Endothelial cell of umbilical vein (primary cell): ENCODE results near the gene MPEG1. TPM values are rescaled to one million over a fixed set of nuclear protein-coding genes. Genes with fewer than 3 reads are reported as not detected.

Experiments used
- BruUV-seq: library from RNA; stranded (reverse); fragments of 400-500 nt; replicated peaks from 2 replicates; lab custom pipeline; 2021; lab: Mats Ljungman, UMichigan
- CTCF ChIA-PET: fragments of 300-600, 350-600 bp; sonication (Branson Sonifier 250); formaldehyde crosslinking; loops from one replicate; lab custom pipeline; 2021; ENCODE audit warnings: antibody characterized with exemption, inconsistent platforms; lab: Charles Lee
- POLR2A ChIA-PET: fragments of 300-600, 350-600 bp; sonication (Branson Sonifier 250); formaldehyde crosslinking; loops from one replicate; lab custom pipeline; 2021; ENCODE audit warnings: antibody characterized with exemption, inconsistent platforms; lab: Charles Lee
- DNase-seq: peaks from one replicate; pipeline ENCODE4 v3.0.0-alpha.2; 2011; ENCODE audit warnings: low read depth, low spot score
- FAIRE-seq: peaks from 2 replicates; lab custom pipeline; 2011; peaks lifted over from hg19 to GRCh38; lab: Jason Lieb, UNC
- H2AFZ ChIP-seq: 2 replicates; pipeline ENCODE4 v1.6.0; 2012; ENCODE audit warnings: low read depth, low read length, control low read depth, inconsistent platforms
- H3K27ac ChIP-seq: 2 replicates; pipeline ENCODE4 v1.5.1; 2011; ENCODE audit warnings: low read depth, mild to moderate bottlenecking, control low read depth, low read length, moderate library complexity; ENCODE audit not compliant: insufficient read depth
- H3K27me3 ChIP-seq, 2 experiments: 2 replicates each; pipeline versions ENCODE4 v1.6.0 to v1.6.1; 2011; ENCODE audit warnings: low read length in 2 of 2, mixed read lengths in 1 of 2; ENCODE audit not compliant: control insufficient read depth in 2 of 2, insufficient read depth in 2 of 2
- H3K36me3 ChIP-seq, 2 experiments: 2 replicates in 1 of 2; 3 replicates in 1 of 2; pipeline ENCODE4 v1.5.1; 2011; ENCODE audit warnings: low read length in 2 of 2, mild to moderate bottlenecking in 1 of 2, moderate library complexity in 1 of 2; ENCODE audit not compliant: control insufficient read depth in 2 of 2, insufficient read depth in 2 of 2; ENCODE audit errors: extremely low read depth in 1 of 2
- H3K4me1 ChIP-seq: 3 replicates; pipeline ENCODE4 v1.5.1; 2011; ENCODE audit warnings: mild to moderate bottlenecking, low read length; ENCODE audit not compliant: control insufficient read depth, insufficient read depth; ENCODE audit errors: extremely low read depth
- H3K4me2 ChIP-seq: 2 replicates; pipeline ENCODE4 v1.6.1; 2011; ENCODE audit warnings: low read length, control low read depth, mixed read lengths; ENCODE audit not compliant: insufficient read depth
- H3K4me3 ChIP-seq, 3 experiments: fragments of 200-600 bp in 1 of 3; sonication (generic), shearing (Covaris generic) in 1 of 3; replicated peaks in 1 of 3; 2 replicates each; pipeline ENCODE4 v1.5.1; 2011 to 2016; ENCODE audit warnings: control low read depth in 3 of 3, low read length in 3 of 3, mild to moderate bottlenecking in 2 of 3, inconsistent platforms in 1 of 3, low read depth in 1 of 3, moderate library complexity in 1 of 3; ENCODE audit not compliant: insufficient read depth in 1 of 3
- H3K79me2 ChIP-seq: 2 replicates; pipeline ENCODE4 v1.6.0; 2012; ENCODE audit warnings: low read length, inconsistent platforms; ENCODE audit not compliant: control insufficient read depth, insufficient read depth
- H3K9ac ChIP-seq: replicated peaks from 2 replicates; pipeline ENCODE3; 2011; ENCODE audit warnings: low read length, control low read depth; ENCODE audit not compliant: insufficient read depth; ENCODE audit errors: extremely low read depth
- H3K9me1 ChIP-seq: replicated peaks from 3 replicates; pipeline ENCODE4 v1.6.0; 2011; ENCODE audit warnings: mild to moderate bottlenecking, low read length; ENCODE audit not compliant: control insufficient read depth, insufficient read depth; ENCODE audit errors: extremely low read depth
- H3K9me3 ChIP-seq: replicated peaks from 2 replicates; pipeline ENCODE4 v1.5.1; 2012; ENCODE audit warnings: low read length, inconsistent platforms; ENCODE audit not compliant: control insufficient read depth, insufficient read depth
- H4K20me1 ChIP-seq: replicated peaks from 2 replicates; pipeline ENCODE3; 2011; ENCODE audit warnings: mild to moderate bottlenecking, low read length; ENCODE audit not compliant: control insufficient read depth, insufficient read depth; ENCODE audit errors: extremely low read depth
- EZH2 ChIP-seq: IDR thresholded peaks from 2 replicates; pipeline ENCODE4 v1.6.1; 2012; ENCODE audit warnings: borderline replicate concordance, low read depth, mild to moderate bottlenecking, moderate library complexity, low read length, inconsistent platforms; ENCODE audit not compliant: severe bottlenecking
- FOS ChIP-seq: IDR thresholded peaks from 2 replicates; pipeline ENCODE4 v1.6.1; 2011; ENCODE audit warnings: mild to moderate bottlenecking, low read length, moderate library complexity, borderline replicate concordance; ENCODE audit not compliant: insufficient read depth
- GATA2 ChIP-seq: IDR thresholded peaks from 2 replicates; pipeline ENCODE4 v1.7.0; 2011; ENCODE audit warnings: low read depth, mild to moderate bottlenecking, moderate library complexity, mixed read lengths, low read length; ENCODE audit not compliant: insufficient read length, insufficient read depth
- JUN ChIP-seq: IDR thresholded peaks from 2 replicates; pipeline ENCODE4 v1.6.1; 2011; ENCODE audit warnings: borderline replicate concordance, low read depth; ENCODE audit not compliant: insufficient read length, insufficient read depth
- MYC ChIP-seq: IDR thresholded peaks from one replicate; pipeline ENCODE4 v1.6.1; 2011; ENCODE audit warnings: mild to moderate bottlenecking, low read depth, low read length
- POLR2A ChIP-seq: IDR thresholded peaks from 2 replicates; pipeline ENCODE4 v1.6.1; 2012; ENCODE audit warnings: low read depth, mild to moderate bottlenecking, control low read depth, low read length
- POLR2AphosphoS5 ChIP-seq: IDR thresholded peaks from 2 replicates; pipeline ENCODE4 v1.6.1; 2012; ENCODE audit warnings: low read depth, mild to moderate bottlenecking, control low read depth, low read length, moderate library complexity; ENCODE audit not compliant: insufficient read depth
- dilution Hi-C: fragments of 300-500 bp; cut with MboI; formaldehyde crosslinking; loops from one replicate; pipeline ENCODE4 v1.15.0; 2019; ENCODE audit warnings: low sequenced_read_pairs; ENCODE audit not compliant: extremely low pct_ligation_motif_present
- intact Hi-C: fragments of 100-400 bp; cut with micrococcal nuclease; formaldehyde crosslinking; loops from one replicate; pipeline ENCODE4 v1.10.0; 2022
- polyA plus RNA-seq, 4 experiments: library from polyadenylated mRNA; depleted of rRNA in 3 of 4; stranded (reverse) in 3 of 4; unstranded in 1 of 4; fragments of >200 nt; gene quantifications; 2 replicates each; pipeline versions ENCODE4 v1.2.1 to v1.2.3, GENCODE V29; 2011 to 2012; ENCODE audit warnings: missing spikeins in 1 of 4
- total RNA-seq: library from RNA; stranded (reverse); gene quantifications from 2 replicates; pipeline ENCODE4 v1.2.3, GENCODE V29; 2021
- TF ChIP-seq, protein P1 (sequence below), 2 donors: IDR thresholded peaks; 1 replicate in 1 of 2; 2 replicates in 1 of 2; pipeline ENCODE4 v1.5.1; 2011; ENCODE audit warnings: low read length in 2 of 2, mild to moderate bottlenecking in 2 of 2, moderate library complexity in 2 of 2, control low read depth in 1 of 2, inconsistent platforms in 1 of 2, low read depth in 1 of 2; ENCODE audit not compliant: insufficient read depth in 1 of 2; ENCODE audit errors: extremely low read depth in 1 of 2
- TF ChIP-seq, protein P2 (sequence below): IDR thresholded peaks from 2 replicates; pipeline ENCODE4 v1.6.1; 2011; ENCODE audit not compliant: insufficient read depth, insufficient read length

MPEG1 gene
- total and polyA plus RNA-seq, 2 donors (not counting 3 experiments of a cell fraction or from before 2014, with no cell fraction given) = not detected

DNA sequence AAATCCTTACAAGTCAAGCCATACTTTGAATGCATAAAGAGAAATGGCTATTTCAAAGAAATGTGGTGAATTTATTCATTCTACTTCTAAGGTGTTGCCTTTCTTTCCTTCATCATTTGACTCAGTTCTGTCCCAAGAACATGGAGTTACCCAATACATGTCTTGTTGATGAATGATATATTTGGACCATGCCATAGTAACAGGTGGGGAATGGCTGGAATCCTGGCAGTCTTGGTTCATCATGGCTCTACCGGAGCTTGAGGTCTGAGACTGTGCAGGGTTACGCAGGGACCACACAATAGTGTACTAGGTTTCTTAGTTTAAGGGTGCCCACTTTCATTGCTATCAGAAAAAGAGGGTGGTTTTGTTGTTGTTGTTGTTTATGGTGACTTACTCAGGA is 40.3 kb upstream of the MPEG1 start:
- TF ChIP-seq, protein P1, sequence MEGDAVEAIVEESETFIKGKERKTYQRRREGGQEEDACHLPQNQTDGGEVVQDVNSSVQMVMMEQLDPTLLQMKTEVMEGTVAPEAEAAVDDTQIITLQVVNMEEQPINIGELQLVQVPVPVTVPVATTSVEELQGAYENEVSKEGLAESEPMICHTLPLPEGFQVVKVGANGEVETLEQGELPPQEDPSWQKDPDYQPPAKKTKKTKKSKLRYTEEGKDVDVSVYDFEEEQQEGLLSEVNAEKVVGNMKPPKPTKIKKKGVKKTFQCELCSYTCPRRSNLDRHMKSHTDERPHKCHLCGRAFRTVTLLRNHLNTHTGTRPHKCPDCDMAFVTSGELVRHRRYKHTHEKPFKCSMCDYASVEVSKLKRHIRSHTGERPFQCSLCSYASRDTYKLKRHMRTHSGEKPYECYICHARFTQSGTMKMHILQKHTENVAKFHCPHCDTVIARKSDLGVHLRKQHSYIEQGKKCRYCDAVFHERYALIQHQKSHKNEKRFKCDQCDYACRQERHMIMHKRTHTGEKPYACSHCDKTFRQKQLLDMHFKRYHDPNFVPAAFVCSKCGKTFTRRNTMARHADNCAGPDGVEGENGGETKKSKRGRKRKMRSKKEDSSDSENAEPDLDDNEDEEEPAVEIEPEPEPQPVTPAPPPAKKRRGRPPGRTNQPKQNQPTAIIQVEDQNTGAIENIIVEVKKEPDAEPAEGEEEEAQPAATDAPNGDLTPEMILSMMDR (IDR thresholded peaks at IDR 0.05; ENCODE audit: extremely low read depth in 1 of 2, insufficient read depth in 1 of 2, low read depth in 1 of 2, low read length in 2 of 2) = no peak
- TF ChIP-seq POLR2AphosphoS5 (no peak), FOS (no peak), EZH2 (no peak), POLR2A (no peak), JUN (no peak), MYC (no peak), GATA2 (no peak)
- TF ChIP-seq, protein P2, sequence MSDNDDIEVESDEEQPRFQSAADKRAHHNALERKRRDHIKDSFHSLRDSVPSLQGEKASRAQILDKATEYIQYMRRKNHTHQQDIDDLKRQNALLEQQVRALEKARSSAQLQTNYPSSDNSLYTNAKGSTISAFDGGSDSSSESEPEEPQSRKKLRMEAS = no peak
- intact Hi-C loops = no loop called here
- Histone ChIP-seq H2AFZ (no peak overlapping the region), H3K9ac (no peak overlapping the region), H3K27me3 (no peaks in the 10 kb centered on the region), H3K27ac (no peak overlapping the region), H3K36me3 (no peaks in the 10 kb centered on the region), H3K4me2 (no peak overlapping the region), H3K79me2 (no peaks in the 10 kb centered on the region), H3K4me3 (no peak overlapping the region), H3K4me1 (no peaks in the 10 kb centered on the region), H3K9me3 (no peaks in the 10 kb centered on the region), H4K20me1 (no peaks in the 10 kb centered on the region), H3K9me1 (no peaks in the 10 kb centered on the region)
- dilution Hi-C loops = no loop called here
- no peak for FAIRE-seq
- POLR2A ChIA-PET = no interaction called here
- CTCF ChIA-PET = interaction anchor here (1.0 kb wide), 1 partner anchor 117 kb away, joined by 3 read pairs; no protein-coding TSS in a partner anchor
- DNase-seq = no peak
- no TSS peak for BruUV-seq
